Heart left ventricle (tissue), 16 donors: Measurements from ENCODE around the gene MXRA7. TPM values are rescaled to one million over a fixed set of nuclear protein-coding genes. Genes with fewer than 3 reads are reported as not detected.

Experiments used
- ATAC-seq, 4 donors: fragments of 200-7000 bp; cut with Tn5 transposase; one replicate each; pipeline ENCODE4 v1.9.1; 2020 to 2022; ENCODE audit warnings: moderate library complexity in 4 of 4, mild to moderate bottlenecking in 3 of 4, moderate number of reproducible peaks in 1 of 4
- DNase-seq, 5 donors: peaks; one replicate each; pipeline ENCODE4 v3.0.0-alpha.2; 2020
- H3K27ac ChIP-seq, 12 donors: fragments of 200-600 bp; sonication (generic) in 4 of 12; one replicate each; pipeline versions ENCODE4 v1.5.0 to v1.8.0; 2016 to 2022; ENCODE audit warnings: mild to moderate bottlenecking in 2 of 12
- H3K27me3 ChIP-seq, 9 donors: fragments of 200-600 bp; sonication (generic) in 2 of 9; one replicate each; pipeline versions ENCODE4 v1.5.1 to v1.8.0; 2016 to 2022; ENCODE audit warnings: mild to moderate bottlenecking in 3 of 9
- H3K36me3 ChIP-seq, 9 donors: fragments of 200-600 bp; sonication (generic) in 2 of 9; one replicate each; pipeline versions ENCODE4 v1.5.0 to v1.8.0; 2018 to 2022; ENCODE audit warnings: mild to moderate bottlenecking in 2 of 9
- H3K4me1 ChIP-seq, 12 donors: fragments of 200-600 bp; sonication (generic) in 4 of 12; one replicate each; pipeline versions ENCODE4 v1.5.0 to v1.8.0; 2016 to 2022; ENCODE audit warnings: mild to moderate bottlenecking in 3 of 12
- H3K4me3 ChIP-seq, 12 donors: fragments of 200-600 bp; sonication (generic) in 4 of 12; one replicate each; pipeline versions ENCODE4 v1.5.0 to v1.8.0; 2017 to 2022; ENCODE audit warnings: mild to moderate bottlenecking in 9 of 12, moderate library complexity in 4 of 12
- H3K9me3 ChIP-seq, 12 donors: fragments of 200-600 bp; sonication (generic) in 4 of 12; one replicate each; pipeline versions ENCODE4 v1.5.0 to v1.8.0; 2016 to 2022; ENCODE audit warnings: mild to moderate bottlenecking in 1 of 12
- CTCF ChIP-seq, 12 donors: fragments of 200-600 bp; sonication (generic) in 4 of 12; IDR thresholded peaks; one replicate each; pipeline versions ENCODE4 v1.5.0 to v1.8.0; 2018 to 2022; ENCODE audit warnings: antibody characterized with exemption in 12 of 12, mild to moderate bottlenecking in 5 of 12
- POLR2A ChIP-seq, 2 donors: fragments of 450-650 bp; IDR thresholded peaks; one replicate each; pipeline ENCODE4 v1.6.1; 2017; ENCODE audit warnings: antibody characterized with exemption in 2 of 2, mild to moderate bottlenecking in 2 of 2, moderate library complexity in 2 of 2
- WGBS, 4 donors: extraction: QIAGEN DNeasy Blood & Tissue Kit in 2 of 4; methylation state at CpG; one replicate each; pipeline versions ENCODE4 v1.1.5 to v1.1.7; 2013 to 2018; 5-methylcytosine and 5-hydroxymethylcytosine counted together
- intact Hi-C, 10 donors: fragments of 100-400 bp; cut with DNase I; formaldehyde crosslinking; loops; one replicate each; pipeline versions ENCODE4 v1.11.1 to v1.14.2; 2022
- long read RNA-seq, 3 donors: library from polyadenylated mRNA; unstranded; transcript quantifications; one replicate each; pipeline ENCODE4 v2.0.0, GENCODE V29; 2020 to 2021
- polyA plus RNA-seq, 2 donors: library from polyadenylated mRNA; stranded (reverse); fragments of 200-250 nt; gene quantifications; one replicate each; pipeline ENCODE4 v1.2.3, GENCODE V29; 2013
- total RNA-seq, 9 donors: library from RNA; depleted of rRNA in 2 of 9; stranded (reverse); fragments of >200 nt in 2 of 9; fragmentation: NEBNext Ultra II Directional in 3 of 9; extraction: Animal tissue kit (Norgen Biotek cat#: 25700) in 3 of 9; gene quantifications; one replicate each; pipeline versions ENCODE4 v1.1.0 to v1.2.4, GENCODE V29; 2016 to 2023
- donor health status: ischemic (EF 13 %, LVEDD 7.1; RV severe dilation, severe dysfunction).
- donor health status: healthy with polysubstance abuse.
- donor health status: DM: no; HTN: yes; CAD: no.
- donor health status: DM: no; HTN: no; CAD: no.
- donor health status: ischemic (EF 25% LVEDD 6.9; RV normal size, moderate dysfunction).
- donor health status: ischemic (EF 25% LVEDD 5.7; RV mildly dilated, moderate dysfunction).
- donor health status: healthy.
- donor health status: DM: yes; HTN: yes; CAD: no.
- donor health status: ischemic (EF 35%, LVEDD 5.7; RV mildly dilated, moderate dysfunction).
- donor health status: nonischemic (EF 11% LVEDD 7.7; RV severe dilation, severe dysfunction).
- donor health status: DM: yes; HTN: yes; CAD: no.
- donor health status: PGD.
- donor health status: ischemic (EF 29% LVEDD 5.4; RV normal size, mild dysfunction).
- donor health status: nonischemic (EF 23%, LVEDD 6.1; RV moderate dilation, normal function).

The MXRA7 gene
- total RNA-seq, result 100 to 1,000 TPM; 270 to 539 (median 466) TPM
- polyA plus RNA-seq, result 100 to 1,000 TPM; 240 to 245 TPM
- long read RNA-seq, donor 1, full-length matches to known transcripts, result 625 of 673 reads
- long read RNA-seq, donor 1, partial matches to known transcripts, result 21 of 673 reads
- long read RNA-seq, donor 1, other reads (novel, unspliced or antisense), result 27 of 673 reads
- long read RNA-seq, donor 2, transcript MXRA7-203 (4 exons, 1,881 nt), result minor isoform, 7 of 69 reads
- long read RNA-seq, donor 2, transcript MXRA7-207 (3 exons, 3,510 nt), result major isoform, 10 of 69 reads
- long read RNA-seq, donor 2, partial matches to known transcripts, result 14 of 69 reads
- long read RNA-seq, donor 2, other reads (novel, unspliced or antisense), result 30 of 69 reads
- long read RNA-seq, donor 3, full-length matches to known transcripts, result 876 of 948 reads
- long read RNA-seq, donor 3, partial matches to known transcripts, result 8 of 948 reads
- long read RNA-seq, donor 3, other reads (novel, unspliced or antisense), result 64 of 948 reads

GRCh38 chr17:76710863-76711611, at the start of gene MXRA7:
TSS of gene MXRA7 (minus strand) at chr17:76710965. CDS start at chr17:76710946, 19 bp downstream.
- no peaks in the 10 kb centered on the region for H3K9me3 ChIP-seq
- TF ChIP-seq CTCF (IDR thresholded peaks at IDR 0.05) (no peak), POLR2A (IDR thresholded peaks at IDR 0.05) (no peak)
- WGBS, 4 donors, result 3 to 10% (median 5%) methylated on average over 10 to 54 of the region's 56 CpGs
- H3K27me3 ChIP-seq, result no peaks in the 10 kb centered on the region
- H3K4me3 ChIP-seq, result peak within 1 kb of the TSS; percentile 35 to 98 (median 78)
- intact Hi-C loops, result loop anchor here in 8 of 10 donors (5.0 to 10.0 kb wide), 8 partner anchors 34 to 186 kb away; a partner anchor contains a TSS
- peaks cover 10 to 81% (median 59%) of the 10 kb centered on the region in 12 donors for H3K4me1 ChIP-seq
- DNase-seq (peak; percentile 81 to 89 (median 85)), ATAC-seq (peak; percentile 16 to 68 (median 66))
- H3K36me3 ChIP-seq, result peaks cover 0 to 40% (median 31%) of the 10 kb centered on the region in 9 donors
- H3K27ac ChIP-seq, result peak within 1 kb of the TSS; percentile 80 to 99 (median 96)

DNA sequence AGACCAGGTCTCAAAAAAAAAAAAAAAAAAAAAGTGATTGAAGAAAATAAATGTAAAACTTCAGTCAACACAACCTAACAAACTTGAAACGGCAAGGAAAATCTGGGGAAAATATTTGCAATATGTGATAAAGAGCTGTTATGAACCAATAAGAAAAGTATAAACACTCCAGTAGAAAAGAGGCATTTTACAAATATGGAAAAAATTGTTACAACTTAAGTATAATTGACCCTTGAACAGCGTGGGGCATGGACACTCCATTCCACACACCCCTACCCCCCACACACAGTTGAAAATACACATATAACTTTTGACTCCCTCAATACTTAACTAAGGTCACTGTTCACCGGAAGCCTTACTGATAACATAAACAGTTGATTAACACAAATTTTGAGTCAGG, 47.8 kb upstream of the MXRA7 start:
- Histone ChIP-seq H3K4me1 (peaks cover 0 to 4% (median 0%) of the 10 kb centered on the region in 12 donors), H3K9me3 (no peaks in the 10 kb centered on the region), H3K27ac (no peak overlapping the region), H3K27me3 (no peaks in the 10 kb centered on the region), H3K4me3 (no peak overlapping the region), H3K36me3 (peaks cover 0 to 85% (median 50%) of the 10 kb centered on the region in 9 donors)
- ATAC-seq, result no peak
- TF ChIP-seq POLR2A (IDR thresholded peaks at IDR 0.05) (no peak), CTCF (IDR thresholded peaks at IDR 0.05) (no peak)
- 92 to 96% (median 94%) methylated on average over 3 of the region's 3 CpGs for WGBS, 4 donors
- no peak for DNase-seq
- intact Hi-C loops, result loop anchor here in 1 of 10 donors (10.0 kb wide), 1 partner anchor 76 kb away; no protein-coding TSS in a partner anchor

DNA sequence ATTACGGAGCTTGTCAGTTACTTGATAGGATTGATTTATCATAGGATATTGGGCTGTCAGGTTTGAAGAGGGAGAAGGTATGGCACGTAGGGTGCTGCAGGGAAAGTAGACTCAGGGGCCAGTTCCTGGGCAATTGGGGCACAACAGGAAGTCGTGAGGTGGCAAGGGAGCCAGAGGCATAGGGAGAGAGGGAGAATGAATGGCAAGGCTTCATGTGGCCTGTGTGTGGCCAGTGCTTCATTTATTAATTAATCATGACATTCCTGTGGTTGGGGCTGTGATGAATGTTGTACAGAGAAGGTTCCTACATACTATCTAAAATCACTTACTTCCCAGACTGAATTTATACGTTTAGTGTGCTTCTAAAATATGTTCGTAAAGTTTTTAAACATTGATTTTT, 46.5 kb upstream of the MXRA7 start:
- H3K27ac ChIP-seq, result no peak overlapping the region
- DNase-seq (no peak), ATAC-seq (no peak)
- no peaks in the 10 kb centered on the region for H3K27me3 ChIP-seq
- H3K36me3 ChIP-seq, result peaks cover 0 to 91% (median 50%) of the 10 kb centered on the region in 9 donors
- H3K4me3 ChIP-seq, result no peak overlapping the region
- intact Hi-C loops, result loop anchor here in 1 of 10 donors (10.0 kb wide), 1 partner anchor 78 kb away; no protein-coding TSS in a partner anchor
- H3K9me3 ChIP-seq, result no peaks in the 10 kb centered on the region
- 92 to 97% (median 94%) methylated on average over 5 of the region's 5 CpGs for WGBS, 4 donors
- peaks cover 0 to 15% (median 0%) of the 10 kb centered on the region in 12 donors for H3K4me1 ChIP-seq
- TF ChIP-seq CTCF (IDR thresholded peaks at IDR 0.05) (no peak), POLR2A (IDR thresholded peaks at IDR 0.05) (no peak)
